Measurements from ENCODE around the gene GM2A.
"Not testable (repeated sequence)": the region's sequence is repeated elsewhere in the genome, so short reads cannot be mapped to it uniquely, and the experiment has no call there.

The GM2A gene

DNA sequence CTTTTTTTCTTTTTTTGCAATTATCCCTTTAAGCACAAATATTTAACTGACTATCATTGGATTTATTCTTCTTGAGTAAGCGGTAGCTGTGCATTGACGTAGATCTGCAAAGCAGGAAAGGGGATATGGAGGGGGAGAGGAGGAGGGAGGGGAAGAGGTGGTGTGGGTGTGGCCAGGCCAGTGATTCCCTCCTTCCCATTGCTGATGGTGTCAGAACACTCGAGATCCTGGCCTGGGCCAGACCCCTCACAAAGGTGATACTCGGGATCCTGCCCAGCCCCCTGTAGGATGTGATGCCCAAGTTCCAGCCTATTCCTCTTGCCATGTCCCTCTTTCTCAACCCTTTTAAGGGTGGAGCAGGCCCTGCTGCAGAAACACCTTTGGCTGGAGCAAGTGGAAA, 40.6 kb downstream of the GM2A start:
- no peak for DNase-seq (ENCODE audit: low spot score)

DNA sequence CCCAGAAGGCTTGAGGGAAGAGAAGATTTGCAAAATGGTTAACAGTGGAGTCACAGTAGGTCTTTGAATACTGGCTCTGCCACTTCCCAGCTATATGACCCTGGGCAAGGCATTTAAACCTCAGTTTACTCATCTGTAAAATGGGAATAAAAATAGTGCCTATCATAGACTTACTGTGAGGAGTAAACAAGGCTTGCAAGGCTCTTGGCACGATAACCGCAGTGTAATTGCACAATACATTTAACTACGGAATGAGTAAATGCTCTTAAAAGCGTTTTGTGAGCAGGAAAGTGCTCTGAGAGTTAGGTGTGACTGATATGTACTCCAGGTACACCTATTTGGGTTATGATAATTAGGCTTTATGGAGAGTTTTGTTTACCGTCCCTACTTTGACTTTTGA, 42.2 kb downstream of the GM2A start:
- no peak for DNase-seq (ENCODE audit: low spot score)

DNA sequence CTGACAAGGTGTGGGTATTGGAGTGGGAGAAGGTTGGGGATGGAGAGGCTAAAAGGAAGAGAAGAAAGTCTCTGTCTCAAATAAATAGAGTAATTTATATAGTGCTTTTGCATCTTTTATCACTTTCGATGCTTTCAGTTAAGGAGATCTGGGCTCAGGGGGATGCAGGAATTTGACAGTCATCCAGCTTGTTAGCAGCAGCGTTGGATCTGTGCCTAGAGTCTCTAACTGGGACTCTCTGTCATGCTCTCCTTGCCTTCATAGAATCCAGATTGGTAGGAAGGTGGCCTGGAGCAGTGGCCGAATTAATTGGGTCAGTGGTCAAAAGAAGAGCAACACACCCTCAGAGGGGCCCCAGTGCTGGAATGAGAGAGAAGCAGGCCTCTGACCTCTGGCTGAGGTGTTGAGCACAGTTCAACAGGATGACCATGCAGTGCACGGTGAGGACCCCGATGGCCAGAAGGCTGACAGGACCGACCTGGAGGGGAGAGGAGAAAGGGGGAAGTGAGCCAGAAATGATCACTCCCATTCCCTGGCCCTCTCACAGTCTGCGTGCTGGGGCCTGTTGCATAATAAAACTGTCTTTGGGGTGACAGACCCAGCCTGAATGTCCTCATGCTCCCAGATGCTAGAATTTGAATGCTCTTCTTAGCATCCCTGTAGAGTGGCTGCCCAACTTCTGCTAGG, 42.9 kb downstream of the GM2A start:
- DNase-seq (ENCODE audit: low spot score): no peak

DNA sequence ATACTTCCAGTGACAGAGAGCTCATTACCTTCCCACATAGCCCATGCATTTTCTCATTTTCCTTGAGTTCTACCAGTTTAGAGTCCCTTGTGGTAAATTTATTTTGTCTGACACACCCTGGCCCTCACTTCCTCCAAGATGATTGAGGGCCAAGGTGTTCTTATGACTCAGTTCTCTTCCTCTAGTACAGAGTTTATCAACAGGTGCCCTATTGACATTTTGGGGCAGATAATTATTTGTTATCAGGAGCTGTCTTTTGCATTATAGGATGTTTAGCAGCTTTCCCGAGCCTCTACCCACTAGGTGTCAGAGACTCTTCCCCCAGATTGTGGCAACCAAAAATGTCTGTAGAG, 43.5 kb downstream of the GM2A start:
- DNase-seq (ENCODE audit: low spot score): no peak

DNA sequence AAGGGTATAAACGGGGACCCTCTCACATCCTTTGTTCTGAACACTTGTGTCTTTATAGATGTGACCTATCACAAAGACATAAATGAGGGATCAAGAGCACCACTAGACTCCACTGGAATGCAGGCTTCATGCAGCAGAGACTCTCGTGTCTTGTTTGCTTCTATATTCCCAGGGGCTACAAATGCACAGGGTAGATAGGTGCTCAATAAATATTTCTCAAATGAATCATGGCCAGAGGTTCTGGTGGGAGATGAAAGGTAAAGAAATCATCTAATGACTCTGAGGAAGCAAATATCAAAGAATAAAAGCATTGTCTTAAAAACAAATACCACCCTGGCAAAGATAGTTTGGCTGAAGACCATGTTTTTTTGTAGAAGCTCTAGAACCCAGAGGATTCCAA, 44.0 kb downstream of the GM2A start:
- DNase-seq (ENCODE audit: low spot score): no peak

DNA sequence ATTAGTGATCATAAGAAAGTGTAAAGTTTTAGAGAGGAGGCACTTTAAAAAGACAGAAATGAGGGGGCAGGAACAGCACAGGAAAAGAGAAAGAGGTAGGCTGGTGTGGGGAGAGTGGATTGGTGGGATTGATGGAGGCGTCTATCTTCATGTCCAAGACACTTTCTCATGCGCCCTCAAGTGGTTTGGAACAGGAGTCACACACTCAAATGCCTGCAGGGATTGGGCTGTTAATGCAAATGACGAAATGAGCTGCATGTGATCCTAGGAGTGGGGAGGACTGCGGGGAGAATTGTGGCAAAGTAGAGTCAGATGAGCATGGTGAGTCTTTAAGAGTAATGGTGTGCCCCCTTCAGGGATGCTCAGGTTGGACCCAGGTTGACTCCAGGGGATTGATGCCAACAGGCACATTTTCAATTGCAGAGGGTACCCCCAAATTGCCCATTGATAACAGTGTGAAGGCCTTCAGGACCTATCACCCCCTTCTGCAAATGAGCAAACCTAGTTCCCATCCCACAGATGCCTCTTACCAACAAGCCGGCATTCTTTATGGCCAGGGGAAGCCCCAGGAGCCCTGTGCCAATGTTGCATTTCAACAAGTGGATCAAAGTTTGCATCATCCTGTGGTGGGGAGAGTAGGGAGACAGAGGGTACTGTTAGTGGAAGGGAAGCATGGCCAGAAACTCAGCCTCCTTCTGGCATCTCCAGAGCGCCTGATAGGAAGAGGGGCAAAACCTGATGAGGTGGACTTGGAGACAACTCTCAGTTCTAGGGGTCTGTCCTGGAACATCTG, 45.3 kb downstream of the GM2A start:
- DNase-seq (ENCODE audit: low spot score): no peak

DNA sequence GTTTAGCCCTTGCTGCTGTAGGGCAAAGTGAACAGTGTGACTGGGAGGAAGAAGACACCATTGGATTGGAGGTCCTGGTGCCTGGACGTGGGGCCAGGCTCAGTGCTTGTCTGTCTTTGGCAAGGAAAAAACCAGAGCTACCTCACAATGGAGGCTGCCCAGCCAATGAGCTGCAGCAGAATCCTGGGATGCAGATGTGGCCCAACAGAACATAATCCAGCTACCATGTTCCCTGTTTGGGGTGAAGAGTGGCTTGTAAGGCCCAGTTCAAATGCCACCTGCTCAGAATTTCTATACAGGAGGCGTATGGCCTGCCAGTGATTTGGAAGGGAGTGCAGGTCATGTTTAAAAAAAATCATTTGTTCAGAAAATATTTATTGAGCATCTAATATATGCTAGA, 50.7 kb downstream of the GM2A start, which contains the start of gene SLC36A3:
Gene SLC36A3, minus strand, starts transcription at position 101 of the 400 bp plus-strand sequence. CDS start 412 bp downstream, outside the sequence.
- DNase-seq (ENCODE audit: low spot score): no peak

DNA sequence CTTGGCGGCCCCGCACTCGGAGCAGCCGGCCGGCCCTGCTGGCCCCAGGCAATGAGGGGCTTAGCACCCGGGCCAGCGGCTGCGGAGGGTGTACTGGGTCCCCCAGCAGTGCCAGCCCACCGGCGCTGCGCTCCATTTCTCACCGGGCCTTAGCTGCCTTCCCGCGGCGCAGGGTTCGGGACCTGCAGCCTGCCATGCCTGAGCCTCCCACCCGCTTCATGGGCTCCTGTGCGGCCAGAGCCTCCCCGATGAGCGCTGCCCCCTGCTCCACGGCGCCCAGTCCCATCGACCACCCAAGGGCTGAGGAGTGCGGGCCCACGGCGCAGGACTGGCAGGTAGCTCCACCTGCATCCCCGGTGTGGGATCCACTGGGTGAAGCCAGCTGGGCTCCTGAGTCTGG, 56.3 kb downstream of the GM2A start:
- DNase-seq (ENCODE audit: low spot score): not testable (repeated sequence)

DNA sequence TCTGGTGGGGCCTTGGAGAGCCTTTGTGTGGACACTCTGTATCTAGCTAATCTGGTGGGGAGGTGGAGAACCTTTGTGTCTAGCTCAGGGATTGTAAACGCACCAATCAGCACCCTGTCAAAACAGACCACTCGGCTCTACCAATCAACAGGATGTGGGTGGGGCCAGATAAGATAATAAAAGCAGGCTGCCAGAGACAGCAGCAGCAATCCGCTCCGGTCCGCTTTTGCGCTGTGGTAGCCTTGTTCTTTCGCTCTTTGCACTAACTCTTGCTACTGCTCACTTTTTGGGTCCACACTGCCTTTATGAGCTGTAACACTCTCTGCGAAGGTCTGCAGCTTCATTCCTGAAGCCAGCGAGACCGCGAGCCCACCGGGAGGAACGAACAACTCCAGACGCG, 56.8 kb downstream of the GM2A start:
- DNase-seq (ENCODE audit: low spot score): not testable (repeated sequence)

DNA sequence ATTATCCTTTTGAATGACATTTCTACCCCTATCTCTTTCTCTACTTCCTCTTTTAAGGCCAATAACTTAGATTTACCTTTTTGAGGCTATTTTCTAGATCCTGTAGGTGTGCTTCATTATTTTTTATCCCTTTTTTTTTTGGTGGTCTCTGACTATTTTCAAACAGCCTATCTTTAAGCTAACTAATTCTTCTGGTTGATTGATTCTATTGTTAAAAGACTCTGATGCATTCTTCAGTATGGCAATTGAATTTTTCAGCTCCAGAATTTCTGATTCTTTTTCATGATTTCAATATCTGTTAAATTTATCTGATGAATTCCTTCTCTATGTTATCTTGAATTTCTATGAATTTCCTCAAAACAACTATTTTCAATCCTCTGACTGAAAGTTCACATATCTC, 57.9 kb downstream of the GM2A start:
- DNase-seq (ENCODE audit: low spot score): no peak

DNA sequence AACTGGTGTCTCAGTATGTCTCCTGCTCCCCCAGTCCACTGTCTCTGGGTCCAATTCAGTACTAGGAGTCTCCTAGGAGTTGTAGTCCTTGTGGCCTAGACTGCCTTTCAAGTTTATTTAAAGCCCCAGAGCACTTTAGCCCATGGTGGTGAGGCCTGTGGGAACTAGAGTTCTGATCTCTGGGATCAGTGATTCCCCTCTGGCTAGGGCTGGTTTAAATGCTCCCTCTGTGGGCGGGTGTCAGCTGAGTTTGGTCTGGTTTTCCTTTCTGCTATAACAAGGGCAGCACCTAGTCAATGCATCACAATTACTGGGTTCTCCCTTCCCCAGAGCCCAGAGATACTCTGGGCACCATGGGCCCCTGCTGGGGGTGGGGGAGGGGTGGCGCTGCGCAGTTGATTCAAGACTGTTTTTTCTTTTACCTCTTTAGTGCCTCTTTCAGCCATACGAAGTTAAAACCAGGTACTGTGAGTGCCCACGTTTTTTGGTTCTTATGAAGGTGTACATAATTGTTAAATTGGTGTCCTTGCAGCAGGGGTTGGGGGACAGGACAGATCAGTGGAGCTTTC, 59.9 kb downstream of the GM2A start:
- no peak for DNase-seq (ENCODE audit: low spot score)

DNA sequence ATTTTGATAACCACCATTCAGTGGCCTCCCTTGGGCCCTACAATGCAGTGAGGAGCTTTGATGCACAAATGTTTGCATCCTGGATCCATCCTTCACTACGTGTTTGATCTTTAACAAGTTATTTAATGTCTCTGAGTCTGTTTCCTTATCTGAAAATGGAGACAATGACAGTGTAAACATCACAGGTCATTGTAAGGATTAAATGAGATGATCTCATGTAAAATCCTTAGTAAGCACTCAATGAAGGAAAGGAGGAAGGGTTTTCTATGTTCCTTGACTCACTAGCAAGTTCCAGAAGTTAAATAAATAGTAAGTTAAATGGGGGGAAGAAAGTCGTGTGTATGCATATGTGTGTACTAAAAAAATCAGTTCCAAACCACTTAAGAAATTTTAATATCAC, 60.4 kb downstream of the GM2A start:
- DNase-seq (ENCODE audit: low spot score): no peak

DNA sequence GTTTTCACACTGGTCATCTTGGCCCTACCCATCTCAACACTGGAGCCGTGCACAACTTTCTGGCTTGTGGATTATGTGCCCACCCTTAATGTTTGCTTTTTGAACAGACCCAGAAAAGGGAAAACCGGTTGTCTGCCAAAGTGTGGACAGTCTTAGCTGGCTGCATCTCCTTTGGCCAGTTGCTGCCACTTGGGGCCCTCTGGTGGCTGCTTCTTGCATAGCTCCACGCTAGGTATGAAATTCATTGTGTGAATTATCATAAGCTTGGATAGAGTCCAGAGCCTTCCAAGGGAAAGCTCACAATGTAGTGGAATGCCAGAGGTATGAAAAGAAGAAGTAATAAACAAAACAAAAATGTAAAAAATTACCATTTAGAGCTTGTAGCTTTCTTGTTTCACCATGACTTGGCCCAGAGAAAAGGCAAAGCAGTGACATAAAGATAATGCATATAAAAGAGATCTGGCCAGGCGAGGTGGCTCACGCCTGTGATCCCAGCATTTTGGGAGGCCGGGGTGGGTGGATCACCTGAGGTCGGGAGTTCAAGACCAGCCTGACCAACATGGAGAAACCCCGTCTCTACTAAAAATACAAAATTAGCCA, 63.1 kb downstream of the GM2A start:
- peak; percentile 76 for DNase-seq (ENCODE audit: low spot score)

DNA sequence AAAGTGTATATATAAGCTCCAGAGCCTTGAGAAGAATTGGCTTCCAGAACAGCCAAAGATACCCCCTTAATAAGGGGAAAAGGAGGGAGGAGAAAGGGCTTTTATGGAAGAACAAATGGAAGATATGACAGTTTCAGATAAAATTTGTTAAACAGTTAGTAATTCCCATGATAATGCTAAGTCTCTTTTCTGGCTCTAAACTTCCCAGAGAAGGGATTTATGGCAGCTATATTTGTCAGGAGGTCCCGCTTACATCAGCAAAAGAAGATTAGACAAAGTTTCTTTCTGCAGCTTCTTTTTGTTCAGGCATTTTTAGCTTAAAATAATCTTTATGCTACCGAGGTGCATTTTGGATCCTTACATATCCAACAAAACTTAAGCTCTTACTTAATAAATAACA, 64.9 kb downstream of the GM2A start:
- DNase-seq (ENCODE audit: low spot score): no peak

DNA sequence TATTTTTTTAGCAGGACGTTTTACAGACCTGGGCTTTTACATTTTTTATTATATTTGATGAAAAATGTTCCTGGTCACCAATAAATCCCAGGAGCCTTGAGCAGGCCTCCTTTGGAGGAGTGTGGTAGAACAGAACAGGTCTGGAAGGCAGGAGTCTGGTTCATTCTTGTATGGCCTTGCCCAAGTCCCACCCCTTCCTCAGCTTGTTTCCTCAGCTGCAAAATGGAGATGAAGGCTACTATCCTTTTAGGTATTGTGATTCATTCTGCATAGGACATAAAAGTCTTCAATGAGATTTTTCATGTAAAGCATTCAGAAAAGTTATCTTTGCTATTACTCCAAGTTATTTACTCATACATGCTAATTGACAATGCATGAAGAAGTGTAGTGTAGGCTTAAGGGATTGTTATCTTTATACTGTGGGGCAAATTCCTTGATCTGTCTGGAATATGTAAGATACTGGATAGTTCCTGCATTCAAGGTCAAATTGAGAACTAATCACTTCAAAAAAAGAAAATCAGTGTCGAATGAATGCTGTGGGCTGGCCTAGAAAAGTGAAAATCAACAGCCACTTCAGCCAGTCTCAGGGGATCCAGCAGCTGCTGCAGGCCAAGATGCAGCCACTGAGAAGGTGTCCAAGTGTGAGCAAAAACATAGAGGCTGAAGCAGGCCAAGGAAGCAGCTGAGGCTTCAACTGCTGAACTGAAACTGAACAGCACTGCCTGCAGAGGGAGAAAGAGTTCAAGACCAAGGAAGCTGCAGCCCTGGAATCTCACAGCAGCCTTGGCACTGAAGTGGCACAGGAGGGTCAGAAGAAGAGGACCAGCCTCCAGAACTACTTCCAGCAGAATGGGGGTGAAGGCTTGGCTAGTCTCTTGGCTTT, 66.1 kb downstream of the GM2A start:
- no peak for DNase-seq (ENCODE audit: low spot score)
